ENCODE results near the gene PKNOX2. TPM values are rescaled to one million over a fixed set of nuclear protein-coding genes. Genes with fewer than 3 reads are reported as not detected.

Gene PKNOX2
- total RNA-seq, 1 experiment from 2014 or later: not detected

DNA sequence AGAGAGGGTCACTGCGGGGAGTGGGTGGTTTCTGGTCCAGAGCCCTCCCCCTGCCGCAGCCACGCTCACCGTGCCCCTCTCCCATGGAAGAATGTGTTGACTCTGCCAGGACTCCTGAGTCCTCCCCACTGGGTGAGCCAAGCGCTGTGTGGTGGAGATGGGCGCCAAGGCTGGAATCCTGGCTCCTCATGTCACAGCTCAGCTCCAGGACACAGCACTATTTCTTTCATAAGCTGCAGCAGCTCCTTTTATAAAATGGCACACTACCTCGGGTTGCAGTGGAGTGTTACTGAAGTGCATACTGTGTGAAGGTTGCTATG, 247.6 kb downstream of the PKNOX2 start:
- Histone ChIP-seq H3K4me1 (no peaks in the 10 kb centered on the region), H3K27me3 (replicated peaks; ENCODE audit: control insufficient read depth, insufficient read depth, low read length) (no peaks in the 10 kb centered on the region; the same call in 1 of the 2 replicates), H3K9me3 (no peaks in the 10 kb centered on the region; the same call in 1 of the 2 replicates), H3K36me3 (ENCODE audit: control insufficient read depth, insufficient read depth, low read length) (no peaks in the 10 kb centered on the region), H3K4me3 (ENCODE audit: low read depth, low read length) (no peak overlapping the region)
- Mint-ChIP-seq H3K9me3 (ENCODE audit: unreplicated experiment) (no peaks in the 10 kb centered on the region), H3K4me1 (ENCODE audit: low read depth, unreplicated experiment) (no peaks in the 10 kb centered on the region), H3K4me3 (ENCODE audit: unreplicated experiment) (no peak overlapping the region), H3K27me3 (ENCODE audit: insufficient read depth, unreplicated experiment) (peaks cover 22% of the 10 kb centered on the region), H3K36me3 (ENCODE audit: insufficient read depth, unreplicated experiment) (no peaks in the 10 kb centered on the region), H3K27ac (ENCODE audit: unreplicated experiment) (no peak overlapping the region)
- no TSS peak for BruUV-seq (replicated peaks)
- CTCF ChIA-PET: no interaction called here
- POLR2A ChIA-PET: no interaction called here
- TF ChIP-seq, protein P1, sequence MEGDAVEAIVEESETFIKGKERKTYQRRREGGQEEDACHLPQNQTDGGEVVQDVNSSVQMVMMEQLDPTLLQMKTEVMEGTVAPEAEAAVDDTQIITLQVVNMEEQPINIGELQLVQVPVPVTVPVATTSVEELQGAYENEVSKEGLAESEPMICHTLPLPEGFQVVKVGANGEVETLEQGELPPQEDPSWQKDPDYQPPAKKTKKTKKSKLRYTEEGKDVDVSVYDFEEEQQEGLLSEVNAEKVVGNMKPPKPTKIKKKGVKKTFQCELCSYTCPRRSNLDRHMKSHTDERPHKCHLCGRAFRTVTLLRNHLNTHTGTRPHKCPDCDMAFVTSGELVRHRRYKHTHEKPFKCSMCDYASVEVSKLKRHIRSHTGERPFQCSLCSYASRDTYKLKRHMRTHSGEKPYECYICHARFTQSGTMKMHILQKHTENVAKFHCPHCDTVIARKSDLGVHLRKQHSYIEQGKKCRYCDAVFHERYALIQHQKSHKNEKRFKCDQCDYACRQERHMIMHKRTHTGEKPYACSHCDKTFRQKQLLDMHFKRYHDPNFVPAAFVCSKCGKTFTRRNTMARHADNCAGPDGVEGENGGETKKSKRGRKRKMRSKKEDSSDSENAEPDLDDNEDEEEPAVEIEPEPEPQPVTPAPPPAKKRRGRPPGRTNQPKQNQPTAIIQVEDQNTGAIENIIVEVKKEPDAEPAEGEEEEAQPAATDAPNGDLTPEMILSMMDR (IDR thresholded peaks at IDR 0.05; ENCODE audit: insufficient read depth in 1 of 2, low read depth in 1 of 2, low read length in 1 of 2, severe bottlenecking in 1 of 2, unreplicated experiment in 1 of 2): no peak
- intact Hi-C loops (cut with micrococcal nuclease; ENCODE audit: unreplicated experiment): no loop called here
- DNase-seq: no peak

DNA sequence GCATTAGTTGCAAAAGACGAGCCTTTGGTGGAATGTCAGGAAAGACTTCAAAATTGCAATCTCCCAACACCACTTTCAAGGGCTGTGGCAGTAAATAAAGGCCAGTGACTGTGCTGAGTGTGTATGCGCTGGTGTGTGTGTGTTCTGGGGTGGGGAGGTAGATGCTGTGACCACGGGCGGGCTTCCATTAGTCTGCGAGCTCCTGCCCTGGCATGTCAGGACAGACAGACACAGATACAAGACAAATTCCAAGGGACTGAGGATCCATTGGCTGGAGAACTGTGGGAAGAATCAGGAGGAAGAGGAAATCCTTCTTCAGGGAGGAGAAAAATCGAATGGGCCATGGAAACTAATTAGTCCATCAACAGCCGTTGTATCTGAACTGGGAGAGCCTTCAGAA, 248.0 kb downstream of the PKNOX2 start:
- ChIA-PET CTCF (no interaction called here), POLR2A (no interaction called here)
- H3K36me3 ChIP-seq (ENCODE audit: control insufficient read depth, insufficient read depth, low read length): no peaks in the 10 kb centered on the region
- Mint-ChIP-seq H3K4me3 (ENCODE audit: unreplicated experiment) (no peak overlapping the region), H3K27me3 (ENCODE audit: insufficient read depth, unreplicated experiment) (peaks cover 22% of the 10 kb centered on the region), H3K36me3 (ENCODE audit: insufficient read depth, unreplicated experiment) (no peaks in the 10 kb centered on the region), H3K9me3 (ENCODE audit: unreplicated experiment) (no peaks in the 10 kb centered on the region), H3K27ac (ENCODE audit: unreplicated experiment) (no peak overlapping the region), H3K4me1 (ENCODE audit: low read depth, unreplicated experiment) (no peaks in the 10 kb centered on the region)
- TF ChIP-seq, protein P1 (IDR thresholded peaks at IDR 0.05; ENCODE audit: insufficient read depth in 1 of 2, low read depth in 1 of 2, low read length in 1 of 2, severe bottlenecking in 1 of 2, unreplicated experiment in 1 of 2): no peak
- intact Hi-C loops (cut with micrococcal nuclease; ENCODE audit: unreplicated experiment): no loop called here
- no peaks in the 10 kb centered on the region; the same call in 1 of the 2 replicates for H3K9me3 ChIP-seq
- no peaks in the 10 kb centered on the region; the same call in 1 of the 2 replicates for H3K27me3 ChIP-seq (replicated peaks; ENCODE audit: control insufficient read depth, insufficient read depth, low read length)
- no peak for DNase-seq
- no TSS peak for BruUV-seq (replicated peaks)
- no peak overlapping the region for H3K4me3 ChIP-seq (ENCODE audit: low read depth, low read length)
- no peaks in the 10 kb centered on the region for H3K4me1 ChIP-seq

DNA sequence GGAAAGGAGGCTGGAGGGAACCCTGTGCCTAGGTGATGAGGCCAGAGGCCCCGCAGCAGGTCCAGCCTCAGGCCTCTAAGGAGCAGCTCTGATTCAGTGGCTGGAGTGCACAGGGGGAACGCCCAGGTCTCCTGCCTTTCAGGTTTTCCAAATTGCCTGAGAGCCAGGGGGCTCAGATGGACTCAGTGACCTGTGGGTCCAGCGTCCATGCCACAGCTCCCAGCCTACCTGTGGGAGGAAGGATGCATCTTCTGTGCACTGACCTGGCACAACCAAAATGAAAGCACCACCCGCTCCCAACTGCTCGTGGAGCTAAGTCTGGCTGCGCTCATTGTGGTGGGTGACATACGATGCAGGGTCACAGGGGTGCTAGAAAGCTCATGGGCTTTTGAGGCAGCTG, 248.7 kb downstream of the PKNOX2 start:
- Histone ChIP-seq H3K36me3 (ENCODE audit: control insufficient read depth, insufficient read depth, low read length) (no peaks in the 10 kb centered on the region), H3K4me3 (ENCODE audit: low read depth, low read length) (no peak overlapping the region), H3K9me3 (no peaks in the 10 kb centered on the region; the same call in 1 of the 2 replicates), H3K27me3 (replicated peaks; ENCODE audit: control insufficient read depth, insufficient read depth, low read length) (no peaks in the 10 kb centered on the region; the same call in 1 of the 2 replicates), H3K4me1 (no peaks in the 10 kb centered on the region)
- Mint-ChIP-seq H3K27me3 (ENCODE audit: insufficient read depth, unreplicated experiment) (peaks cover 21% of the 10 kb centered on the region), H3K9me3 (ENCODE audit: unreplicated experiment) (no peaks in the 10 kb centered on the region), H3K27ac (ENCODE audit: unreplicated experiment) (no peak overlapping the region), H3K4me1 (ENCODE audit: low read depth, unreplicated experiment) (no peaks in the 10 kb centered on the region), H3K4me3 (ENCODE audit: unreplicated experiment) (no peak overlapping the region), H3K36me3 (ENCODE audit: insufficient read depth, unreplicated experiment) (no peaks in the 10 kb centered on the region)
- BruUV-seq (replicated peaks): no TSS peak
- TF ChIP-seq, protein P1 (IDR thresholded peaks at IDR 0.05; ENCODE audit: insufficient read depth in 1 of 2, low read depth in 1 of 2, low read length in 1 of 2, severe bottlenecking in 1 of 2, unreplicated experiment in 1 of 2): no peak
- ChIA-PET POLR2A (no interaction called here), CTCF (interaction anchor here (1.6 kb wide), 1 partner anchor 20 kb away, joined by 5 read pairs; no protein-coding TSS in a partner anchor)
- DNase-seq: peak in 1 of 2 experiments; percentile 26
- intact Hi-C loops (cut with micrococcal nuclease; ENCODE audit: unreplicated experiment): no loop called here

All from Caco-2 (cell line).